ENCODE measurements around the gene GTPBP4. TPM values are rescaled to one million over a fixed set of nuclear protein-coding genes. Genes with fewer than 3 reads are reported as not detected.

Gene GTPBP4
- total and polyA plus RNA-seq, 2 donors from 2014 or later, result 18.9 to 37.1 TPM

- Histone ChIP-seq H3K9me3 (ENCODE audit: control insufficient read depth in 2 of 3, insufficient read depth in 1 of 3, low read length in 3 of 3) (no peaks in the 10 kb centered on the region), H3K27ac (ENCODE audit: low read depth in 2 of 2, low read length in 2 of 2) (no peak overlapping the region), H3K36me3 (ENCODE audit: control insufficient read depth in 2 of 3, insufficient read depth in 3 of 3, low read length in 3 of 3) (peaks cover 0 to 12% (median 3%) of the 10 kb centered on the region in 3 donors), H3K4me1 (ENCODE audit: control insufficient read depth in 2 of 3, insufficient read depth in 2 of 3, low read depth in 1 of 3, low read length in 3 of 3) (peaks cover 0 to 10% (median 8%) of the 10 kb centered on the region in 3 donors), H3K27me3 (ENCODE audit: control insufficient read depth, insufficient read depth, low read length) (no peaks in the 10 kb centered on the region), H3K9ac (ENCODE audit: low read length in 3 of 3) (no peak overlapping the region), H3K4me3 (ENCODE audit: low read length in 3 of 3) (no peak overlapping the region)
- no peak for TF ChIP-seq CTCF (IDR thresholded peaks at IDR 0.05; ENCODE audit: borderline replicate concordance, extremely low read depth, insufficient read depth)
- no peak for FAIRE-seq
- DNase-seq, result no peak
- intact Hi-C loops (cut with DNase I), result no loop called here
These were observed 57.2 kb downstream of the GTPBP4 start for GRCh38 chr10:1045415-1045814.

- H3K4me1 ChIP-seq (ENCODE audit: control insufficient read depth in 2 of 3, insufficient read depth in 2 of 3, low read depth in 1 of 3, low read length in 3 of 3), result peaks cover 0 to 10% (median 10%) of the 10 kb centered on the region in 3 donors
- peak in 3 of 5 donors; percentile 16 to 57 (median 45) for DNase-seq
These were observed 59.7 kb downstream of the GTPBP4 start for GRCh38 chr10:1047937-1048336.

DNA sequence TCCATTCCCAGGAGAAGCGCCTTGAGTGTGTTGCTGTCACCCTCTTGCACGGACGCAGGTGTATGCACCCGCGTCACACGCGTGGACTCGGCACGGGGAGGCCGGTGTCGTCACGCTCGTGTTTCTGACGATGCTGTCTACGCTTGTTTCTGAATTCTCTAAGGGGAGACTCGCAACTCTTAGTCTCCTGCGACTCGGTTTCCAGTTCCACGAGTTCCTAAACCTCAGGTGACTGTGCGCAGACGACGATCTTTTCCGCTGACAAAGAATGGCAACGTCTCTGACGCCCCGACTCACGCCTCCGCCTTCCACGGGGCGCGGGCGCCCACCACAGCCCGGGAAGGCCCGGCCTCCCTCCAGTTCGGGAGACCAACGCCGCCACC lies 60.1 kb downstream of the GTPBP4 start:
- intact Hi-C loops (cut with DNase I), result no loop called here

More at GRCh38 chr10:1047937-1048336, 59.7 kb downstream of the GTPBP4 start:
- H3K27me3 ChIP-seq (ENCODE audit: control insufficient read depth, insufficient read depth, low read length), result no peaks in the 10 kb centered on the region
- no peaks in the 10 kb centered on the region for H3K9me3 ChIP-seq (ENCODE audit: control insufficient read depth in 2 of 3, insufficient read depth in 1 of 3, low read length in 3 of 3)
- peak overlapping the region; percentile 80 to 95 (median 95) for H3K4me3 ChIP-seq (ENCODE audit: low read length in 3 of 3)
- no peak for TF ChIP-seq CTCF (IDR thresholded peaks at IDR 0.05; ENCODE audit: borderline replicate concordance, extremely low read depth, insufficient read depth)
- FAIRE-seq, result no peak
- peak overlapping the region; percentile 100 for H3K27ac ChIP-seq (ENCODE audit: low read depth in 2 of 2, low read length in 2 of 2)
- intact Hi-C loops (cut with DNase I), result no loop called here
- H3K36me3 ChIP-seq (ENCODE audit: control insufficient read depth in 2 of 3, insufficient read depth in 3 of 3, low read length in 3 of 3), result peaks cover 3 to 8% (median 8%) of the 10 kb centered on the region in 3 donors
- peak overlapping the region; percentile 69 to 95 (median 92) for H3K9ac ChIP-seq (ENCODE audit: low read length in 3 of 3)

More for the DNA sequence above, 60.1 kb downstream of the GTPBP4 start:
- peak overlapping the region; percentile 100 for H3K27ac ChIP-seq (ENCODE audit: low read depth in 2 of 2, low read length in 2 of 2)
- H3K4me1 ChIP-seq (ENCODE audit: control insufficient read depth in 2 of 3, insufficient read depth in 2 of 3, low read depth in 1 of 3, low read length in 3 of 3), result peaks cover 0 to 10% (median 10%) of the 10 kb centered on the region in 3 donors
- H3K36me3 ChIP-seq (ENCODE audit: control insufficient read depth in 2 of 3, insufficient read depth in 3 of 3, low read length in 3 of 3), result peaks cover 0 to 8% (median 5%) of the 10 kb centered on the region in 3 donors
- H3K9me3 ChIP-seq (ENCODE audit: control insufficient read depth in 2 of 3, insufficient read depth in 1 of 3, low read length in 3 of 3), result no peaks in the 10 kb centered on the region
- H3K4me3 ChIP-seq (ENCODE audit: low read length in 3 of 3), result peak overlapping the region; percentile 80 to 95 (median 95)
- TF ChIP-seq CTCF (IDR thresholded peaks at IDR 0.05; ENCODE audit: borderline replicate concordance, extremely low read depth, insufficient read depth), result no peak
- FAIRE-seq (no peak), DNase-seq (peak in 1 of 5 donors; percentile 75)
- H3K27me3 ChIP-seq (ENCODE audit: control insufficient read depth, insufficient read depth, low read length), result no peaks in the 10 kb centered on the region
- peak overlapping the region; percentile 69 to 95 (median 92) for H3K9ac ChIP-seq (ENCODE audit: low read length in 3 of 3)
